NCI-H2029 treated with DMSO at 0.1 percent for 48 hours (cell line): ENCODE measurements around the gene TEKT4.
"Not testable (repeated sequence)": the region's sequence is repeated elsewhere in the genome, so short reads cannot be mapped to it uniquely, and the experiment has no call there.

Experiments used
- DNase-seq: peaks from one replicate; lab custom pipeline; 2025; lab: John Stamatoyannopoulos, UW

TEKT4 gene

GRCh38 chr2:94875820-94876522 is 4.7 kb downstream of the TEKT4 start:
- no peak for DNase-seq

- no peak for DNase-seq
Measured at GRCh38 chr2:94876523-94876863, 5.3 kb downstream of the TEKT4 start.

- no peak for DNase-seq
Measured at GRCh38 chr2:94877129-94877528, 5.9 kb downstream of the TEKT4 start.

GRCh38 chr2:94878575-94878974 is 7.3 kb downstream of the TEKT4 start:
- DNase-seq = not testable (repeated sequence)

- no peak for DNase-seq
Measured at GRCh38 chr2:94879314-94879981, 8.2 kb downstream of the TEKT4 start.

GRCh38 chr2:94879982-94880377 is 8.8 kb downstream of the TEKT4 start:
- no peak for DNase-seq

- no peak for DNase-seq
Measured at GRCh38 chr2:94880507-94880906, 9.3 kb downstream of the TEKT4 start.

GRCh38 chr2:94881070-94881469 is 9.8 kb downstream of the TEKT4 start:
- DNase-seq = no peak

GRCh38 chr2:94890234-94890633 is 19.0 kb downstream of the TEKT4 start:
- DNase-seq = no peak

- not testable (repeated sequence) for DNase-seq
Measured at GRCh38 chr2:94895273-94895672, 24.0 kb downstream of the TEKT4 start.

- not testable (repeated sequence) for DNase-seq
Measured at GRCh38 chr2:94906976-94907375, 35.7 kb downstream of the TEKT4 start.

- DNase-seq = no peak
Measured at GRCh38 chr2:94923196-94923595, 52.0 kb downstream of the TEKT4 start.

- DNase-seq = not testable (repeated sequence)
Measured at GRCh38 chr2:94924999-94925398, 53.8 kb downstream of the TEKT4 start.
